Neural cell (in vitro differentiated cells): ENCODE measurements around the gene SND1. TPM values are rescaled to one million over a fixed set of nuclear protein-coding genes. Genes with fewer than 3 reads are reported as not detected.

Experiments used
- H2AFZ ChIP-seq: fragments of 200-600, 300-800 bp; sonication (generic), shearing (Covaris generic); 2 replicates; pipeline ENCODE4 v1.6.0; 2014; ENCODE audit warnings: low read depth, mild to moderate bottlenecking, antibody characterized with exemption, low read length, moderate library complexity
- H3F3A ChIP-seq: fragments of 200-600 bp; shearing (Covaris generic); 2 replicates; pipeline ENCODE4 v1.6.1; 2016; ENCODE audit warnings: mild to moderate bottlenecking, moderate library complexity, mixed read lengths, antibody characterized with exemption, low read length; ENCODE audit not compliant: insufficient read depth, poor library complexity, severe bottlenecking
- H3K27ac ChIP-seq: fragments of 200-600, 300-800 bp; sonication (generic), shearing (Covaris generic); 2 replicates; pipeline ENCODE4 v1.5.1; 2014; ENCODE audit warnings: mild to moderate bottlenecking, low read length, moderate library complexity
- H3K27me3 ChIP-seq: fragments of 300-800, 200-600 bp; sonication (generic), shearing (Covaris generic); 2 replicates; pipeline ENCODE4 v1.6.0; 2014; ENCODE audit warnings: mild to moderate bottlenecking, low read depth, low read length, moderate library complexity; ENCODE audit not compliant: insufficient read depth
- H3K36me3 ChIP-seq: fragments of 300-800, 200-600 bp; sonication (generic), shearing (Covaris generic); 2 replicates; pipeline ENCODE4 v1.5.1; 2014; ENCODE audit warnings: mild to moderate bottlenecking, antibody characterized with exemption, low read length, moderate library complexity; ENCODE audit not compliant: insufficient read depth
- H3K4me2 ChIP-seq: fragments of 300-800, 200-600 bp; sonication (generic), shearing (Covaris generic); 2 replicates; pipeline ENCODE4 v1.6.0; 2014; ENCODE audit warnings: mild to moderate bottlenecking, low read length
- H3K4me3 ChIP-seq: fragments of 300-800, 200-600 bp; sonication (generic), shearing (Covaris generic); 2 replicates; pipeline ENCODE4 v1.5.1; 2014; ENCODE audit warnings: mild to moderate bottlenecking, low read length, moderate library complexity
- H3K79me2 ChIP-seq: fragments of 200-600 bp; shearing (Covaris generic); replicated peaks from 2 replicates; pipeline ENCODE4 v1.6.0; 2014; ENCODE audit warnings: mild to moderate bottlenecking, low read length, moderate library complexity; ENCODE audit not compliant: insufficient read depth
- H3K9ac ChIP-seq: fragments of 300-800, 200-600 bp; sonication (generic), shearing (Covaris generic); 2 replicates; pipeline ENCODE4 v1.6.1; 2016; ENCODE audit warnings: mild to moderate bottlenecking, low read length, mixed read lengths
- H3K9me2 ChIP-seq: fragments of 200-600 bp; shearing (Covaris generic); 2 replicates; pipeline ENCODE4 v1.6.1; 2016; ENCODE audit warnings: mild to moderate bottlenecking, low read length, mixed read lengths; ENCODE audit not compliant: insufficient read depth
- H3K9me3 ChIP-seq: fragments of 200-600, 300-800 bp; sonication (generic), shearing (Covaris generic); 2 replicates; pipeline ENCODE4 v1.6.1; 2016; ENCODE audit warnings: mild to moderate bottlenecking, mixed run types, low read length, moderate library complexity, mixed read lengths
- H4K20me1 ChIP-seq: fragments of 200-600 bp; shearing (Covaris generic); 2 replicates; pipeline ENCODE4 v1.6.1; 2016; ENCODE audit warnings: mild to moderate bottlenecking, mixed run types; ENCODE audit not compliant: insufficient read depth
- CTCF ChIP-seq: fragments of 450-650 bp; IDR thresholded peaks from 2 replicates; pipeline ENCODE4 v1.5.1; 2014; ENCODE audit warnings: antibody characterized with exemption, mild to moderate bottlenecking, moderate library complexity; ENCODE audit not compliant: poor library complexity, severe bottlenecking
- EP300 ChIP-seq: fragments of 450-650 bp; conservative IDR thresholded peaks from 2 replicates; pipeline ENCODE4 v1.6.1; 2014; ENCODE audit warnings: antibody characterized with exemption, mild to moderate bottlenecking, moderate library complexity; ENCODE audit not compliant: poor library complexity, severe bottlenecking
- EZH2 ChIP-seq: fragments of 200-600, 300-800 bp; shearing (Covaris generic), sonication (generic); IDR thresholded peaks from 2 replicates; pipeline ENCODE4 v1.6.1; 2014; ENCODE audit warnings: antibody characterized with exemption, low read length, borderline replicate concordance, mild to moderate bottlenecking; ENCODE audit not compliant: insufficient read depth, poor library complexity, severe bottlenecking
- MXI1 ChIP-seq: fragments of 450-650 bp; conservative IDR thresholded peaks from 2 replicates; pipeline ENCODE4 v1.6.1; 2014; ENCODE audit warnings: antibody characterized with exemption, mild to moderate bottlenecking; ENCODE audit not compliant: poor library complexity, severe bottlenecking
- POLR2AphosphoS5 ChIP-seq: IDR thresholded peaks from 2 replicates; pipeline ENCODE4 v1.6.1; 2012
- RAD21 ChIP-seq: fragments of 450-650 bp; conservative IDR thresholded peaks from 2 replicates; pipeline ENCODE4 v1.6.1; 2014; ENCODE audit warnings: antibody characterized with exemption, mild to moderate bottlenecking, moderate library complexity
- REST ChIP-seq: IDR thresholded peaks from 2 replicates; pipeline ENCODE4 v1.6.1; 2012; ENCODE audit warnings: borderline replicate concordance
- SMC3 ChIP-seq: fragments of 450-650 bp; conservative IDR thresholded peaks from 2 replicates; pipeline ENCODE4 v1.6.1; 2014; ENCODE audit warnings: antibody characterized with exemption, mild to moderate bottlenecking, moderate library complexity; ENCODE audit not compliant: poor library complexity
- TAF1 ChIP-seq: IDR thresholded peaks from 2 replicates; pipeline ENCODE4 v1.6.1; 2012; ENCODE audit warnings: low read depth
- polyA plus RNA-seq: library from polyadenylated mRNA; depleted of rRNA; stranded (reverse); fragments of >200 nt; gene quantifications from 2 replicates; pipeline ENCODE4 v1.2.3, GENCODE V29; 2014

SND1 gene
- polyA plus RNA-seq, 1 donor from 2014 or later, result 37.4 TPM

- no peak overlapping the region for H3K4me2 ChIP-seq
- H3K27ac ChIP-seq, result no peak overlapping the region
- no peaks in the 10 kb centered on the region for H3K27me3 ChIP-seq
- no peak overlapping the region for H3K9ac ChIP-seq
- H3K4me3 ChIP-seq, result no peak overlapping the region
- H3F3A ChIP-seq, result no peaks in the 10 kb centered on the region
- TF ChIP-seq EZH2 (no peak), MXI1 (no peak), CTCF (no peak), RAD21 (no peak), TAF1 (no peak), SMC3 (no peak), REST (no peak), EP300 (no peak), POLR2AphosphoS5 (no peak)
- no peak overlapping the region for H2AFZ ChIP-seq
- H4K20me1 ChIP-seq, result no peaks in the 10 kb centered on the region
- no peaks in the 10 kb centered on the region for H3K9me2 ChIP-seq
- H3K79me2 ChIP-seq, result no peaks in the 10 kb centered on the region
- H3K9me3 ChIP-seq, result no peaks in the 10 kb centered on the region
- H3K36me3 ChIP-seq, result no peaks in the 10 kb centered on the region
These were observed 186.9 kb downstream of the SND1 start for GRCh38 chr7:127838816-127839415.

- Histone ChIP-seq H3K9me3 (no peaks in the 10 kb centered on the region), H3F3A (no peaks in the 10 kb centered on the region), H2AFZ (no peak overlapping the region), H3K36me3 (no peaks in the 10 kb centered on the region), H4K20me1 (no peaks in the 10 kb centered on the region), H3K9me2 (no peaks in the 10 kb centered on the region), H3K79me2 (no peaks in the 10 kb centered on the region), H3K27me3 (no peaks in the 10 kb centered on the region), H3K9ac (no peak overlapping the region), H3K27ac (no peak overlapping the region), H3K4me3 (no peak overlapping the region), H3K4me2 (no peak overlapping the region)
- TF ChIP-seq REST (no peak), POLR2AphosphoS5 (no peak), CTCF (no peak), RAD21 (no peak), TAF1 (no peak), SMC3 (no peak), EP300 (no peak), MXI1 (no peak), EZH2 (no peak)
These were observed 188.4 kb downstream of the SND1 start for GRCh38 chr7:127840226-127840951.
